SK-N-SH treated with all-trans-retinoic acid at 6 μM for 48 hours (cell line): ENCODE data around the gene ATOH8.

Experiments
- ATAC-seq: fragments of 200-7000 bp; cut with Tn5 transposase; 3 replicates; pipeline ENCODE4 v1.9.1; 2020; ENCODE audit warnings: mild to moderate bottlenecking, moderate library complexity
- ARNTL ChIP-seq: fragments of 450-650 bp; formaldehyde crosslinking; IDR thresholded peaks from 2 replicates; pipeline ENCODE4 v1.5.0; 2020; ENCODE audit warnings: low read depth, mild to moderate bottlenecking, moderate library complexity, borderline replicate concordance
- BACH2 ChIP-seq: fragments of 250-450 bp; sonication (Bioruptor Pico); IDR thresholded peaks from 2 replicates; pipeline ENCODE4 v1.9.0; 2021; ENCODE audit warnings: mild to moderate bottlenecking, borderline replicate concordance
- CSDC2 ChIP-seq: fragments of 250-450 bp; sonication (Bioruptor Pico); IDR thresholded peaks from 2 replicates; pipeline ENCODE4 v1.5.0; 2020; ENCODE audit warnings: mild to moderate bottlenecking, moderate library complexity
- ESRRG ChIP-seq: fragments of 250-450 bp; sonication (Bioruptor Pico); IDR thresholded peaks from 2 replicates; pipeline ENCODE4 v1.6.1; 2021; ENCODE audit warnings: mild to moderate bottlenecking
- ISL1 ChIP-seq: fragments of 250-450 bp; sonication (Bioruptor Pico); IDR thresholded peaks from 2 replicates; pipeline ENCODE4 v2.1.2; 2022; ENCODE audit warnings: mild to moderate bottlenecking, moderate library complexity
- OSR1 ChIP-seq: fragments of 250-450 bp; sonication (Bioruptor Pico); IDR thresholded peaks from 2 replicates; pipeline ENCODE4 v1.8.0; 2022; ENCODE audit warnings: moderate library complexity, mild to moderate bottlenecking, inconsistent platforms
- PPARA ChIP-seq: fragments of 250-450 bp; sonication (Bioruptor Pico); IDR thresholded peaks from 2 replicates; pipeline ENCODE4 v1.5.0; 2020; ENCODE audit warnings: mild to moderate bottlenecking, borderline replicate concordance
- RARB ChIP-seq: fragments of 250-450 bp; sonication (Bioruptor Pico); IDR thresholded peaks from 2 replicates; pipeline ENCODE4 v1.8.0; 2021; ENCODE audit warnings: mild to moderate bottlenecking, moderate library complexity
- SNAI2 ChIP-seq: fragments of 250-450 bp; sonication (Bioruptor Pico); IDR thresholded peaks from 2 replicates; pipeline ENCODE4 v1.5.0; 2020; ENCODE audit warnings: mild to moderate bottlenecking, moderate library complexity
- TCF4 ChIP-seq: fragments of 250-450 bp; sonication (Bioruptor Pico); IDR thresholded peaks from 2 replicates; pipeline ENCODE4 v1.8.0; 2021; ENCODE audit warnings: mild to moderate bottlenecking, moderate library complexity, borderline replicate concordance
- TOX ChIP-seq: fragments of 250-450 bp; sonication (Bioruptor Pico); IDR thresholded peaks from 2 replicates; pipeline ENCODE4 v1.8.0; 2021; ENCODE audit warnings: mild to moderate bottlenecking, moderate library complexity, borderline replicate concordance
- ZC3H10 ChIP-seq: fragments of 250-450 bp; sonication (Bioruptor Pico); IDR thresholded peaks from 2 replicates; pipeline ENCODE4 v1.5.1; 2021; ENCODE audit warnings: mild to moderate bottlenecking, moderate library complexity
- ZFP3 ChIP-seq: fragments of 250-450 bp; sonication (Bioruptor Pico); IDR thresholded peaks from 2 replicates; pipeline ENCODE4 v1.5.0; 2020; ENCODE audit warnings: mild to moderate bottlenecking, moderate library complexity
- ZNF565 ChIP-seq: fragments of 450-650 bp; formaldehyde crosslinking; conservative IDR thresholded peaks from 2 replicates; pipeline ENCODE4 v1.5.0; 2020; ENCODE audit warnings: low read depth, mild to moderate bottlenecking, moderate library complexity
- ZNF70 ChIP-seq: fragments of 450-650 bp; formaldehyde crosslinking; IDR thresholded peaks from 2 replicates; pipeline ENCODE4 v1.5.0; 2020; ENCODE audit warnings: mild to moderate bottlenecking, moderate library complexity
- ZNF8 ChIP-seq: fragments of 450-650 bp; formaldehyde crosslinking; IDR thresholded peaks from 2 replicates; pipeline ENCODE4 v1.5.0; 2020; ENCODE audit warnings: mild to moderate bottlenecking, moderate library complexity
- TF ChIP-seq, protein P1 (sequence below): fragments of 250-450 bp; sonication (Bioruptor Pico); IDR thresholded peaks from 2 replicates; pipeline ENCODE4 v1.8.0; 2021; ENCODE audit warnings: low read depth, mild to moderate bottlenecking, moderate library complexity, borderline replicate concordance
- TF ChIP-seq, protein P2 (sequence below): fragments of 250-450 bp; sonication (Bioruptor Pico); IDR thresholded peaks from 2 replicates; pipeline ENCODE4 v1.5.1; 2021; ENCODE audit warnings: mild to moderate bottlenecking, moderate library complexity
- TF ChIP-seq, protein P3 (sequence below): fragments of 250-450 bp; sonication (Bioruptor Pico); IDR thresholded peaks from 2 replicates; pipeline ENCODE4 v1.8.0; 2020; ENCODE audit warnings: mild to moderate bottlenecking, moderate library complexity, borderline replicate concordance
- TF ChIP-seq, protein P4 (sequence below): fragments of 250-450 bp; sonication (Bioruptor Pico); IDR thresholded peaks from 2 replicates; pipeline ENCODE4 v1.5.1; 2020; ENCODE audit warnings: low read depth, mild to moderate bottlenecking, moderate library complexity
- TF ChIP-seq, protein P5 (sequence below): fragments of 250-450 bp; sonication (Bioruptor Pico); IDR thresholded peaks from 2 replicates; pipeline ENCODE4 v1.5.0; 2020; ENCODE audit warnings: mild to moderate bottlenecking, moderate library complexity

The ATOH8 gene

DNA sequence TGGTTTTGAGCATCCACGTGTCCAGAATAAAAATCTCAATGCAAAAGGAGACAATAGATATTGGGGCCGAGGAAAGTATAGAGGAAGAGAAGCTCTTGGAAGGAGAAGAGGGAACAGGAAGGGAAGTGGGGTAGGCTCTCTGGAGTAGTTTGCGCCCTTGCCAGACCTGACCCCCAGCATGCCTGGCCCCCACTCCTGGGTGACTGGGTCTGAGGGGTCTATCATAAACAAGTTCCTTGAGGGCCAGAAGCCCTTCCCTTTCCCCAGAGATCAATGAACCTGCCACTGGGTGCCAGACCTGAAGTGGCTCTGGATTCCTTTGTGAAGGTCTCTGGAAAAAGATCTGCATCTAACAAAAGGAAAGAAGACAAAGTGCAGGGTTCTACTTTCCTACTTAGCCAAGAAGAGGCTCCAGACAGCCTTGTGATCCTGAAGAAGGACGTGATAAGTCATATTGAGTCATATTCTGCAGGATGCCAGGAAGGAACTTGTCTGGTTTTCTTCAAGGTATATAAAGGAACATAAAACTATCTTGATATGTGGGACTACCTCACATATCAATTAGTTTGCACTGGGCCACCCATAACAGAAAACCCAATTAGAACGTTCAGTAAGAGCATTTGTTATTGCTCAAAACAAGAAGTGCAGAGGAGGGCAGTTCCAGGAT, 18.7 kb upstream of the ATOH8 start:
- peak; percentile 75 for ATAC-seq
- TF ChIP-seq, protein P1, sequence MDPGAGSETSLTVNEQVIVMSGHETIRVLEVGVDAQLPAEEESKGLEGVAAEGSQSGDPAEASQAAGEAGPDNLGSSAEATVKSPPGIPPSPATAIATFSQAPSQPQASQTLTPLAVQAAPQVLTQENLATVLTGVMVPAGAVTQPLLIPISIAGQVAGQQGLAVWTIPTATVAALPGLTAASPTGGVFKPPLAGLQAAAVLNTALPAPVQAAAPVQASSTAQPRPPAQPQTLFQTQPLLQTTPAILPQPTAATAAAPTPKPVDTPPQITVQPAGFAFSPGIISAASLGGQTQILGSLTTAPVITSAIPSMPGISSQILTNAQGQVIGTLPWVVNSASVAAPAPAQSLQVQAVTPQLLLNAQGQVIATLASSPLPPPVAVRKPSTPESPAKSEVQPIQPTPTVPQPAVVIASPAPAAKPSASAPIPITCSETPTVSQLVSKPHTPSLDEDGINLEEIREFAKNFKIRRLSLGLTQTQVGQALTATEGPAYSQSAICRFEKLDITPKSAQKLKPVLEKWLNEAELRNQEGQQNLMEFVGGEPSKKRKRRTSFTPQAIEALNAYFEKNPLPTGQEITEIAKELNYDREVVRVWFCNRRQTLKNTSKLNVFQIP (CRISPR knock-in tag): no peak
- TF ChIP-seq, protein P2, sequence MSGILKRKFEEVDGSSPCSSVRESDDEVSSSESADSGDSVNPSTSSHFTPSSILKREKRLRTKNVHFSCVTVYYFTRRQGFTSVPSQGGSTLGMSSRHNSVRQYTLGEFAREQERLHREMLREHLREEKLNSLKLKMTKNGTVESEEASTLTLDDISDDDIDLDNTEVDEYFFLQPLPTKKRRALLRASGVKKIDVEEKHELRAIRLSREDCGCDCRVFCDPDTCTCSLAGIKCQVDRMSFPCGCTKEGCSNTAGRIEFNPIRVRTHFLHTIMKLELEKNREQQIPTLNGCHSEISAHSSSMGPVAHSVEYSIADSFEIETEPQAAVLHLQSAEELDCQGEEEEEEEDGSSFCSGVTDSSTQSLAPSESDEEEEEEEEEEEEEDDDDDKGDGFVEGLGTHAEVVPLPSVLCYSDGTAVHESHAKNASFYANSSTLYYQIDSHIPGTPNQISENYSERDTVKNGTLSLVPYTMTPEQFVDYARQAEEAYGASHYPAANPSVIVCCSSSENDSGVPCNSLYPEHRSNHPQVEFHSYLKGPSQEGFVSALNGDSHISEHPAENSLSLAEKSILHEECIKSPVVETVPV (CRISPR knock-in tag): no peak
- TF ChIP-seq ZC3H10 (CRISPR knock-in tag): peak; percentile 37; the same call in 1 of the 2 replicates
- TF ChIP-seq ISL1 (CRISPR knock-in tag): peak; percentile 82
- no peak for TF ChIP-seq RARB (CRISPR knock-in tag)
- TF ChIP-seq TOX: peak; percentile 76; the same call in 1 of the 2 replicates
- TF ChIP-seq, protein P3, sequence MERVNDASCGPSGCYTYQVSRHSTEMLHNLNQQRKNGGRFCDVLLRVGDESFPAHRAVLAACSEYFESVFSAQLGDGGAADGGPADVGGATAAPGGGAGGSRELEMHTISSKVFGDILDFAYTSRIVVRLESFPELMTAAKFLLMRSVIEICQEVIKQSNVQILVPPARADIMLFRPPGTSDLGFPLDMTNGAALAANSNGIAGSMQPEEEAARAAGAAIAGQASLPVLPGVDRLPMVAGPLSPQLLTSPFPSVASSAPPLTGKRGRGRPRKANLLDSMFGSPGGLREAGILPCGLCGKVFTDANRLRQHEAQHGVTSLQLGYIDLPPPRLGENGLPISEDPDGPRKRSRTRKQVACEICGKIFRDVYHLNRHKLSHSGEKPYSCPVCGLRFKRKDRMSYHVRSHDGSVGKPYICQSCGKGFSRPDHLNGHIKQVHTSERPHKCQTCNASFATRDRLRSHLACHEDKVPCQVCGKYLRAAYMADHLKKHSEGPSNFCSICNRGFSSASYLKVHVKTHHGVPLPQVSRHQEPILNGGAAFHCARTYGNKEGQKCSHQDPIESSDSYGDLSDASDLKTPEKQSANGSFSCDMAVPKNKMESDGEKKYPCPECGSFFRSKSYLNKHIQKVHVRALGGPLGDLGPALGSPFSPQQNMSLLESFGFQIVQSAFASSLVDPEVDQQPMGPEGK (CRISPR knock-in tag): no peak
- no peak for TF ChIP-seq BACH2
- no peak for TF ChIP-seq PPARA (CRISPR knock-in tag)
- TF ChIP-seq, protein P4, sequence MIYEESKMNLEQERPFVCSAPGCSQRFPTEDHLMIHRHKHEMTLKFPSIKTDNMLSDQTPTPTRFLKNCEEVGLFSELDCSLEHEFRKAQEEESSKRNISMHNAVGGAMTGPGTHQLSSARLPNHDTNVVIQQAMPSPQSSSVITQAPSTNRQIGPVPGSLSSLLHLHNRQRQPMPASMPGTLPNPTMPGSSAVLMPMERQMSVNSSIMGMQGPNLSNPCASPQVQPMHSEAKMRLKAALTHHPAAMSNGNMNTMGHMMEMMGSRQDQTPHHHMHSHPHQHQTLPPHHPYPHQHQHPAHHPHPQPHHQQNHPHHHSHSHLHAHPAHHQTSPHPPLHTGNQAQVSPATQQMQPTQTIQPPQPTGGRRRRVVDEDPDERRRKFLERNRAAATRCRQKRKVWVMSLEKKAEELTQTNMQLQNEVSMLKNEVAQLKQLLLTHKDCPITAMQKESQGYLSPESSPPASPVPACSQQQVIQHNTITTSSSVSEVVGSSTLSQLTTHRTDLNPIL: peak; percentile 61; the same call in 1 of the 2 replicates

DNA sequence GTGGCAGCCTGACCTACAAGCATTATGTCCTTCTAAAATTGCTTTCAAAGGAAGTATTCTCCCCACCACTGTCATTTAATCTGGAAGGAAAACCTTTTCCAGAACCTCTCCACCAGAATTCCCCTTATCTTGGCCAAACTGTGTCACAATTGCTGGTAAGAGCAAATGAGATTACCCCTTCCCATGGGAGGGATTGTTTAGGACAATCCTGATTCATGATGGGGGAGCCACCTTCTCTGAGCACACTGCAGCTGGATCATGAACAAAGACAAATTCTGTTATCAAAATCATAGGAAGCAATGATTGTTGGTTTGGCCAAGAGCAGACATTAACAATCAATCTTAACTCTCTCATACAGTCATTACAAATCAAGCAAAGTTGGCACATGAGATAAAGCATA, 18.1 kb upstream of the ATOH8 start:
- ATAC-seq: peak; percentile 3; the same call in 2 of the 3 replicates
- TF ChIP-seq, protein P2 (CRISPR knock-in tag): no peak
- TF ChIP-seq TCF4 (CRISPR knock-in tag) (0 out of 2 replicates have a peak, but pooled peaks have one; percentile 12), ZNF8 (no peak)

DNA sequence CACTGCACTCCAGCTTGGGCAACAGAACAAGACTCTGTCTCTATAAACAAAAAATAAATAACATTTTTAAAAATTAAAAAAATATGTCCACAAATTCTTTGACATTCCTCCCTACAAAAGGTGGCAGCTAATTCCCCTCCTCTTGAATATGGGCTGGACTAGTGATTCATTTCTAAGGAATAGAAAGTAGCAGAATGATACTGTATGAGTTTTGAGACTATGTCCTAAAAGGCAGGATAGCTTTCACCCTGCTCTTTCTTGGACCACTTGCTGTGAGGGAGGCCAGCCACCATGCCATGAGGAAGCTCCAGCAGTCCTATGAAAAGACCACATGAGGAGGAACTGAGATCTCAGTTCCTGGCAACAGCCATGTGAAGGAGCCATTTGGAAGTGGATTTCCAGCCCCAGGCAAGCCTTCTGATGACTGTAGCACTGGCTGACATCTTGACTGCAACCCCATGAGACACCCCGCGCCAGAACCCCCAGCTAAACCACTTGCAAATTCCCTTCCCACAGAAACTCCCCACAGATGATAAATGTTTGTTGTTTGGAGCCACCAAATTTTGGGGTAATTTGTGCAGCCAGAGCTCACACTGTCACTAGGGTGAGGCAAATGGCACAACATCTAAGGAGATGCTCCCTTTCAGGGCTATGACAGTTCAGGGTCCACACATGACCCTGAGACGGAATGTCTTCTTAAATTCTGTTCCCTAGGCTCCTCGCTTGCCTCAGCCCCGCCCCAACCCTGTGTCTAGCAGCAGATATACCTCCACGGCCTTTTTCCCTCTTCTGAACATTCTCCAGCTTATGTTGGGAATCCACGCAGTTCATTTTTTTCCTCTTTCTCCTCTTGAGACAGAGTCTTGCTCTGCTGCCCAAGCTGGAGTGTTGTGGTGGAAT, 17.1 kb upstream of the ATOH8 start:
- peak; percentile 21; the same call in 1 of the 3 replicates for ATAC-seq
- TF ChIP-seq ESRRG (CRISPR knock-in tag) (no peak), ZNF565 (no peak), OSR1 (no peak), CSDC2 (CRISPR knock-in tag) (no peak), ZC3H10 (CRISPR knock-in tag) (no peak), BACH2 (no peak), TCF4 (CRISPR knock-in tag) (no peak), ZNF8 (no peak), ZNF70 (CRISPR knock-in tag) (no peak), ZFP3 (CRISPR knock-in tag) (no peak), RARB (CRISPR knock-in tag) (no peak), ARNTL (CRISPR knock-in tag) (no peak), ISL1 (CRISPR knock-in tag) (no peak), SNAI2 (CRISPR knock-in tag) (no peak)
- TF ChIP-seq, protein P5, sequence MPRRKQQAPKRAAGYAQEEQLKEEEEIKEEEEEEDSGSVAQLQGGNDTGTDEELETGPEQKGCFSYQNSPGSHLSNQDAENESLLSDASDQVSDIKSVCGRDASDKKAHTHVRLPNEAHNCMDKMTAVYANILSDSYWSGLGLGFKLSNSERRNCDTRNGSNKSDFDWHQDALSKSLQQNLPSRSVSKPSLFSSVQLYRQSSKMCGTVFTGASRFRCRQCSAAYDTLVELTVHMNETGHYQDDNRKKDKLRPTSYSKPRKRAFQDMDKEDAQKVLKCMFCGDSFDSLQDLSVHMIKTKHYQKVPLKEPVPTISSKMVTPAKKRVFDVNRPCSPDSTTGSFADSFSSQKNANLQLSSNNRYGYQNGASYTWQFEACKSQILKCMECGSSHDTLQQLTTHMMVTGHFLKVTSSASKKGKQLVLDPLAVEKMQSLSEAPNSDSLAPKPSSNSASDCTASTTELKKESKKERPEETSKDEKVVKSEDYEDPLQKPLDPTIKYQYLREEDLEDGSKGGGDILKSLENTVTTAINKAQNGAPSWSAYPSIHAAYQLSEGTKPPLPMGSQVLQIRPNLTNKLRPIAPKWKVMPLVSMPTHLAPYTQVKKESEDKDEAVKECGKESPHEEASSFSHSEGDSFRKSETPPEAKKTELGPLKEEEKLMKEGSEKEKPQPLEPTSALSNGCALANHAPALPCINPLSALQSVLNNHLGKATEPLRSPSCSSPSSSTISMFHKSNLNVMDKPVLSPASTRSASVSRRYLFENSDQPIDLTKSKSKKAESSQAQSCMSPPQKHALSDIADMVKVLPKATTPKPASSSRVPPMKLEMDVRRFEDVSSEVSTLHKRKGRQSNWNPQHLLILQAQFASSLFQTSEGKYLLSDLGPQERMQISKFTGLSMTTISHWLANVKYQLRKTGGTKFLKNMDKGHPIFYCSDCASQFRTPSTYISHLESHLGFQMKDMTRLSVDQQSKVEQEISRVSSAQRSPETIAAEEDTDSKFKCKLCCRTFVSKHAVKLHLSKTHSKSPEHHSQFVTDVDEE (CRISPR knock-in tag): no peak
- TF ChIP-seq, protein P3 (CRISPR knock-in tag): no peak
- TF ChIP-seq, protein P4: no peak
